Measurements from ENCODE around the gene SLC7A5. TPM values are rescaled to one million over a fixed set of nuclear protein-coding genes. Genes with fewer than 3 reads are reported as not detected.

The SLC7A5 gene
- total RNA-seq, 4 donors from 2014 or later = 2.7 to 7.0 (median 5.7) TPM

- no peaks in the 10 kb centered on the region for H3K36me3 ChIP-seq
- H3K4me3 ChIP-seq = no peak overlapping the region
- WGBS, 2 donors (ENCODE audit: low coverage in 1 of 2) = 93% methylated on average over 6 of the region's 6 CpGs; no CpG with 5 or more reads in 1 of the 2 donors
- no peaks in the 10 kb centered on the region for H3K9me3 ChIP-seq
- no peak overlapping the region for H3K27ac ChIP-seq
- intact Hi-C loops (cut with DNase I; ENCODE audit: low total_unique reads) = no loop called here
- TF ChIP-seq POLR2AphosphoS5 (IDR thresholded peaks at IDR 0.05) (no peak), CTCF (IDR thresholded peaks at IDR 0.05) (no peak), POLR2A (IDR thresholded peaks at IDR 0.05) (no peak), EP300 (IDR thresholded peaks at IDR 0.05; ENCODE audit: low read depth) (no peak)
- peaks cover 9 to 17% (median 13%) of the 10 kb centered on the region in 4 donors for H3K4me1 ChIP-seq
- H3K27me3 ChIP-seq = no peaks in the 10 kb centered on the region
- in situ Hi-C loops (cut with MboI; ENCODE audit: low pct_ligation_motif_present in 1 of 4, low pct_unique_long_range_greater_than_20kb in 1 of 4, low sequenced_read_pairs in 3 of 4) = no loop called here
- no peak for DNase-seq
These were observed 61.2 kb downstream of the SLC7A5 start for GRCh38 chr16:87808108-87808507.

GRCh38 chr16:87806641-87807546 lies 62.4 kb downstream of the SLC7A5 start:
- Histone ChIP-seq H3K4me3 (peak overlapping the region in 3 of 4 donors; percentile 12 to 26 (median 18)), H3K27me3 (no peaks in the 10 kb centered on the region), H3K36me3 (no peaks in the 10 kb centered on the region), H3K4me1 (peaks cover 9 to 17% (median 13%) of the 10 kb centered on the region in 4 donors), H3K9me3 (no peaks in the 10 kb centered on the region), H3K27ac (peak overlapping the region; percentile 51 to 81 (median 64))
- 0 to 19% methylated on average over 4 to 24 of the region's 25 CpGs for WGBS, 2 donors (ENCODE audit: low coverage in 1 of 2)
- DNase-seq = peak; percentile 62
- TF ChIP-seq POLR2A (IDR thresholded peaks at IDR 0.05) (no peak), CTCF (IDR thresholded peaks at IDR 0.05) (no peak), POLR2AphosphoS5 (IDR thresholded peaks at IDR 0.05) (no peak), EP300 (IDR thresholded peaks at IDR 0.05; ENCODE audit: low read depth) (no peak)
- intact Hi-C loops (cut with DNase I; ENCODE audit: low total_unique reads) = no loop called here
- in situ Hi-C loops (cut with MboI; ENCODE audit: low pct_ligation_motif_present in 1 of 4, low pct_unique_long_range_greater_than_20kb in 1 of 4, low sequenced_read_pairs in 3 of 4) = no loop called here

- DNase-seq = peak; percentile 16
- peak overlapping the region; percentile 51 to 81 (median 64) for H3K27ac ChIP-seq
- H3K27me3 ChIP-seq = no peaks in the 10 kb centered on the region
- no peaks in the 10 kb centered on the region for H3K36me3 ChIP-seq
- intact Hi-C loops (cut with DNase I; ENCODE audit: low total_unique reads) = no loop called here
- H3K9me3 ChIP-seq = no peaks in the 10 kb centered on the region
- WGBS, 2 donors (ENCODE audit: low coverage in 1 of 2) = 21% methylated on average over 16 of the region's 16 CpGs; no CpG with 5 or more reads in 1 of the 2 donors
- H3K4me1 ChIP-seq = peaks cover 9 to 17% (median 13%) of the 10 kb centered on the region in 4 donors
- TF ChIP-seq CTCF (IDR thresholded peaks at IDR 0.05) = no peak
- TF ChIP-seq POLR2A (IDR thresholded peaks at IDR 0.05) = no peak
- TF ChIP-seq POLR2AphosphoS5 (IDR thresholded peaks at IDR 0.05) = no peak
- TF ChIP-seq EP300 (IDR thresholded peaks at IDR 0.05; ENCODE audit: low read depth) = no peak
- peak overlapping the region in 3 of 4 donors; percentile 12 to 26 (median 18) for H3K4me3 ChIP-seq
- in situ Hi-C loops (cut with MboI; ENCODE audit: low pct_ligation_motif_present in 1 of 4, low pct_unique_long_range_greater_than_20kb in 1 of 4, low sequenced_read_pairs in 3 of 4) = no loop called here
These were observed 63.1 kb downstream of the SLC7A5 start for GRCh38 chr16:87806261-87806640.

- H3K27me3 ChIP-seq = no peaks in the 10 kb centered on the region
- TF ChIP-seq POLR2A (IDR thresholded peaks at IDR 0.05) (no peak), POLR2AphosphoS5 (IDR thresholded peaks at IDR 0.05) (no peak), EP300 (IDR thresholded peaks at IDR 0.05; ENCODE audit: low read depth) (no peak), CTCF (IDR thresholded peaks at IDR 0.05) (no peak)
- DNase-seq = no peak
- H3K36me3 ChIP-seq = no peaks in the 10 kb centered on the region
- peaks cover 9 to 17% (median 13%) of the 10 kb centered on the region in 4 donors for H3K4me1 ChIP-seq
- no peak overlapping the region for H3K4me3 ChIP-seq
- intact Hi-C loops (cut with DNase I; ENCODE audit: low total_unique reads) = no loop called here
- no peaks in the 10 kb centered on the region for H3K9me3 ChIP-seq
- no peak overlapping the region for H3K27ac ChIP-seq
- in situ Hi-C loops (cut with MboI; ENCODE audit: low pct_ligation_motif_present in 1 of 4, low pct_unique_long_range_greater_than_20kb in 1 of 4, low sequenced_read_pairs in 3 of 4) = no loop called here
- WGBS, 2 donors (ENCODE audit: low coverage in 1 of 2) = 93% methylated on average over 5 of the region's 5 CpGs; no CpG with 5 or more reads in 1 of the 2 donors
These were observed 65.9 kb downstream of the SLC7A5 start for GRCh38 chr16:87803385-87803784.

Data from transverse colon (tissue), 4 donors.